22Rv1 (cell line): ENCODE measurements around the gene CMIP.

Experiments
- CTCF ChIP-seq: fragments of 450-650 bp; IDR thresholded peaks from 2 replicates; pipeline ENCODE4 v1.5.1; 2017; ENCODE audit warnings: mild to moderate bottlenecking
- ZFX ChIP-seq: fragments of 450-650 bp; IDR thresholded peaks from 2 replicates; pipeline ENCODE4 v1.6.1; 2017; ENCODE audit warnings: antibody characterized with exemption, borderline replicate concordance

- no peak for TF ChIP-seq CTCF
- no peak for TF ChIP-seq ZFX
Measured at GRCh38 chr16:81717662-81718189, 273.1 kb downstream of the CMIP start.
